HG02852 (cell line): Measurements from ENCODE around the gene WDR90.

Source experiments
- ATAC-seq: cut with Tn5 transposase; IDR thresholded peaks from one replicate; pipeline ENCODE4 v1.9.1; 2021; ENCODE audit warnings: mild to moderate bottlenecking, moderate library complexity; ENCODE audit not compliant: unreplicated experiment

The WDR90 gene

DNA sequence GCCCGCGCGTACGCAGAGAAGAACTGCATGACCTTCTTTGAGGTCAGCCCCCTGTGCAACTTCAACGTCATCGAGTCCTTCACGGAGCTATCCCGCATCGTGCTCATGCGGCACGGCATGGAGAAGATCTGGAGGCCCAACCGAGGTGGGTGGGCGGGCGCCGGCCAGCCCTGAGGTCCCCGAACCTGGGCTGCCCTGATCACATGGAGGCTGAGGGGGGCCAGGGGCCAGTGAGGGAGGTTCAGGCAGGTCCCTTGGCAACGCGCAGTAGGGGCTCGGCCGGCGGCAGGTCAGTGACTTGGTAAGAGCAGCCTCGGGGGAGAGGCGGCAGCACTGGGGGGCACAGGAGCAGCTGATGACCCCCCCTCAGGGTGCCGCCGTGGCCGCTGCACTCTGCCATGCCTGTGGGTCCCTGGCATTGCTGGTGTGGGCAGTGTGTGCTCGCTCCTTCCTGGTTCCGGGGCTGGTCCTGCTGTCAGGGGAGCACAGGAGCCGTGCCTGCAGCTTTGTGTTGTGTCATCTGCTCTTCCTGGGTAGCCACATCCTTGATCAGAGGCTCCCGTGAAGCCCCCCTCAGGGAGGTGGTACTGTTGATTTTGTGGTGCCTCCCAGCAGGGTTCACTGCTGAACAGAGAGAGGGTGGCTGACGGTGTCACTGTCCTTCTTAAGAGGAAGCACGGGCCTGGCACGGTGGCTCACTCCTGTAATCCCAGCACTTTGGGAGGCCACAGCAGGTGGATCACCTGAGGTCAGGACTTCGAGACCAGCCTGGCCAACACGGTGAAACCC is 23.0 kb upstream of the WDR90 start:
- no peak for ATAC-seq

DNA sequence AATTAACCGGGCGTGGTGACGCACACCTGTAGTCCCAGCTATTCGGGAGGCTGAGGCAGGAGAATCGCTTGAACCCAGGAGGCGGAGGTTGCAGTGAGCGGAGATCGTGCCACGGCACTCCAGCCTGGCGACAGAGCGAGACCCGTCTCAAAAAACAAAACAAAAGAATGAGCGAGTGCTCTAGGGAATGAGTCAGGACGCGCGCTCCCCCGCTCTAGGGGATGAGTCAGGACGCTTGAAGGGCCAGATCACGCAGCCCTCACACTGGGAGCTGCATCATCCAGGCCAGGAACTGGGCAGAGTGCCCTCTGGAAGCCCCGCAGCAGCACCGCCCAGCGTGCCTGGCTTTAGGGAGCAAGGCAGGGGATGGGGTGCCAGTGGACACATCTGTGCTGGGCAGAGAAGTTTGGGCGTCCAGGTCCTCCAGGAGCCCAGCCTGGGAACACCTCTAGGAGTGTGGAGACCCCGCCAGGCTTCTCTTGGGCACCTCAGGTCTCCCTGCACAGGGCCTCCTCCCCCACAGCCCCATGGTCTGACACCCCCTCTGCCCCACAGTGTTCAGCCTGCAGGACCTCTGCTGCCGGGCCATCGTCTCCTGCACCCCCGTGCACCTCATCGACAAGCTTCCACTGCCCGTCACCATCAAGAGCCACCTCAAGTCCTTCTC is 22.2 kb upstream of the WDR90 start:
- ATAC-seq: no peak

DNA sequence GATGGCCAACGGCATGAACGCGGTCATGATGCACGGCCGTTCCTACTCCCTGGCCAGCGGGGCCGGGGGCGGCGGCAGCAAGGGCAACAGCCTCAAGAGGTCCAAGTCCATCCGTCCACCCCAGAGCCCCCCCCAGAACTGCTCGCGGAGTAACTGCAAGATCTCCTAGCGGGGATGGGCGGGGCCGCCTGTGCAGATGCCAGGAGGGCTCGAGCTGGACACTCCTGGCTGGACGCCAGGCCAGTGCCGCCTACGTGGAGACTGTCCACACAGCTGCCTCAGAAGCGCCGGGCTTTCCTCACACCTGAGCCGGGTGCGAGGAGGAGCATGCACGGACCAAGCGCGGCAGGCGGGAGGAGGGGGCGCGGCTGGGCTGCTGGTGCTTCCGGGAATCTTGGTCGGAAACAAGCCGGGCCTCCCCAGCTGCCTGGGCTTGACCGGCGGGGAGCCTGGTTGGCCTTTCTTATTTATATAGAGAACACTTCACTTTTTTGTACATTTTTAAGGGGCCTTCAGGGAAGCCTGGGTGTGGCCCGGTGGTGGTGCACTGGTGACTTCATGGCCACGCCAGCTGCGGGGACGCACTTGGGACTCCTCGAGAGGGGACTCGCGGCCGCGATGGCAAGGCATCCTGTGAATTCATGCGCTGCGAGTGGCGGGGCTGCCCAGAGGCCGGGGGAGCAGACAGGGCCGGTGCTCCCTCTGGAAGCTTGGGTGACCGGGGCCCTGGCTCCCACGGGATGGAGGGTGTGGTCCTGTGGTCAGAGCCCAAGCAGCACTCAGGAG is 21.5 kb upstream of the WDR90 start:
- no peak for ATAC-seq

DNA sequence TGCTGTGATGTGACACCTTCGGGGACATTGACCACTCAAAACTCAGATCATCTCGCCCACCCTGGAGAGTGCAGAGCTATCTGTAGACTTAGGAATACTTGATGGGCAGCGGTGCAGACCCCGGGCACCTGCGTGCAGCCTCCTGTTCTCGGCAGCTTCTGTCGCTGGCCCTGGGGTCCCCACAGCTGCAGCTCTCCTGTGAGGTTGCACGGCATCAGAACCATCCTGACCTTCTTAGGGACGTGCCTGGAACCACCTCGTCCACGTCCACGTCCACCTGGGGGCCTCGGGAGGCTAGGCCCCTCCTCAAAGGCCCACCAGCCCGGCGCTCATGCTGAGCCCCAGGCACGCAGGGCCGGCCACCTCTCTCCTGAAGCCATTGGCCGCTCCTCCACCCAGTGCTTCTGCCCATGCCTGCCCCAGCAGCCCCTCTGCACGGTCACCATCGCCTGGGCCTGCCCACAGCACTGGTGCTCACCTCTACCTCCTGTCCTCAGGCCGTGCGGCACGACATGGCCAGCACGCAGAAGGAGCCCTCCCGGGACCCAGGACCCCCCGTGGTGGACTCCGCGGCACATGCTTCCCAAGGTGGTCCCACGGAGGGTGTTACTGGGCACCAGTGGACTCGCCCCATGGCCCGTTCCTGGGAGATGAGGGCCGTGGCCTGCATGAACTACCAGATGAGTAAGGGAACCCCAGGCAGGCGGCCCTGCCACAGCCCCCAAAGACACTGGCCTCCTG is 20.7 kb upstream of the WDR90 start:
- no peak for ATAC-seq

DNA sequence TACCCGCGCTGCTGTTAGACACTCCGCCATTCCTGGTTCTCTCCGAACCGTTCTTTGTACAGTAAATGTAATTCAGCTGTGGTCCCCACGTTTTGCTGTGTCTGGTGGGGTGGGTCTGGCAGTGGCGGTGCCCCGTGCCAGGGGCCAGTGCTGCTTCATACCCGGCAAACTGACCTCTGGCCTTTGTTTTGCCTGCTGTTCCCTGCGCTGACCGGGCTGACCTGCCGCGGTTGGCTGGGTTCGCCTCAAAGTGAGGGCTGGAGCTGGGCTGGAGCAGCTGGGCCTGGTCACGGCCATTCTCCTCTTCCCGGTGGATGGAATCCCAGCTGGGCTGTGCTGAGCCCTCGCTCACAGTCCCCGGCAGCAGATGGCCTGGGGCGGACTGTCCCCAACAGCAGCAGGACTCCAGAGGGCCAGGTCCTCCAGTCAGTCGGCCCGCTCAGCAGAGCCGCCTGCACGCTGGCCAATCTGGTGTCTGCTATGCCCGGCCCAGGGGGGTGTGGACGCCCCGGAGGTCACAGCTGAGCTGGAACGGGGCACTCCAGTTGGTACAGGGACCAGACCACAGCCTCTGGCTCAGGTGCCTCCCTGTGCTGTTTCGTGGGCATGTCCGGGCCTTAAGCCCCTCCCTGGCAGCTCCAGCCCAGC is 19.9 kb upstream of the WDR90 start:
- no peak for ATAC-seq

DNA sequence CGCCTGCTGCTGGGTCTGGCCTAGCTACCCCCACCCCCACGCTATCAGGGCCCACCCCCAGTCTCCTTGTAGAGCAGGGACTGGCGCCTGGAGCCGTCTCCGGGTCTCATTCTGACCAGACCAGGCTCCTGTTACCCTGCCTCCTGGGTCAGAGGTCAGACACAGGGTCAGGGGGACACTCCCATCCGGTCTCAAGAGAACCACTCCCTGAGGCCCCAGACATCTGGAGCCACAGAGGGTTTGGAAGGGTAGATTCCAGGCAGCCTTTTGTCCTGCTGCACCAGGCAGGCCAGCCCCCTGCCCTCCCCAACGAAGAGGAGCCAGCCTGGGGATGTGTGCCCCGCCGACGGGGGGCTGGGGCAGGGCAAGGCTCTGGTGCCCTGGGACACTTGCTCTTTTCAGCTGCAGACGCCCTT is 19.3 kb upstream of the WDR90 start:
- ATAC-seq: no peak

DNA sequence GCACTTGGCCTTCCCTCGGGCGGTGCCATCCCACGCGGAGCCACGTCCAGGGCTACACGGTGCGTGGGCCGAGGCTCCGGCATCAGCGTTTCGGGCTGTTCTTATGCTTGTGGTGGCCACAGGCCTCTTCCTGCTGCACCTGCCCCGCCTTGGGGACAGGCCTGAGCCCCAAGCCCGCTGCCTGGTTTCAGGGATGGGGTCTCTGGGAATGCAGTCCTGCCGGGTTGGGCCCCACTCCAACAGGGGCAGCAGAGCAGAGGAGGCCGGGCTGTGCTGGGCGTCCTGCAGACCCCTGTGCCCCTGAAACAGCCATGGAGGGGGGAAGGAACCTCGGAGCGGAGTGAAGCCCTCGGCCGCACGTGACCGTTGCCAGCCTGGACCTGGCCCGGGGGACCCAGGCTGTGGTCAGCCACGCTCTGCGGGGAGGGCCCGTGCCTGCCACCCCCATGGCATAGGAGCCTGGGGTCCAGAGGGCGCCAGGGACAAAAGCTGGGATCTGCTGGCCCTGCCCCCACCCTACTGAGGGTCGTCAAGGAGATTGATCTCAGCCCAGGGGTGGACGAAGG is 18.8 kb upstream of the WDR90 start:
- ATAC-seq: no peak

DNA sequence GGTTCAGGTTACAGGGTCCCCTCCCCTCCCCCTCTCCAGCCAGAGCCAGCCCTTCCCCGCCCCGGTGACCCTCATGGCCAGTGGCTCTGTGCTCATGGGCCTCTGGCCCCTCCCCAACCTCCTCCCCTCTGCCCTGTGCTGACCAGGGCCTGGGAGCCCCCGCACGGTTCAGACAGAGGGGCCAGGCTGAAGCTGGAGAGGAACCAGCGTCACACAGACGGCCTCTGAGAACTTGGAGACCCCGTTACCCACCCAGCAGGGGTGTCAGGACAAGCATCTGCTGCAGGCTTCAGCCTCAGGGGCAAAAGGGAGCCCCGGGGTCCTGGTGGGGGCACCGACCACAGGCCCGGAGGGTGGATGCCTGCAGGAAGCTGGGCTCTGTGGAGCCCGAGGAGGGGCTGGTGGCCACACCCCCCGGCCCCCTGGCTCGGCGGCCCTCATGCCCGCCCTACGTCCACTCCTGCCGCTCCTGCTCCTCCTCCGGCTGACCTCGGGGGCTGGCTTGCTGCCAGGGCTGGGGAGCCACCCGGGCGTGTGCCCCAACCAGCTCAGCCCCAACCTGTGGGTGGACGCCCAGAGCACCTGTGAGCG is 18.3 kb upstream of the WDR90 start, which contains the start of gene WFIKKN1:
Gene WFIKKN1, plus strand, starts transcription at position 171 of the 591 bp plus-strand sequence. Its CDS starts 269 bp downstream, at position 440.
- no peak for ATAC-seq

DNA sequence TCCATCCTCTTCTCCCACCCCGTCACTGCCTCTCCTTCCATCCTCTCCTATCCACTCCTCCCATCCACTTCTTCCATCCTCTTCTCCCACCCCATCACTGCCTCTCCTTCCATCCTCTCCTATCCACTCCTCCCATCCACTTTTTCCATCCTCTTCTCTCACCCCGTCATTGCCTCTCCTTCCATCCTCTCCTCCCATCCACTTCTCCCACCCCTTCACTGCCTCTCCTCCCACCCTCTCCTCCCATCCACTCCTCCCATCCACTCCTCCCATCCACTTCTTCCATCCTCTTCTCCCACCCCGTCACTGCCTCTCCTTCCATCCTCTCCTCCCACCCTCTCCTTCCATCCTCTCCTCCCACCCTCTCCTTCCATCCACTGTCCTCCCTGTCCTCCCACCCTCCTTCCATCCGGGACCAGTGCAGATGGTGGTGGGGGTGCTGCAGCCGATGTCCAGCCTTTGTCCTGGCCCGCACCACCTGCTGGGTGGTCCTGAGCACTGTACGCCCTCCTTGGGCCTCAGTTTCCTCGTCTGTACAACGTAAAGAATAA is 17.3 kb upstream of the WDR90 start:
- no peak for ATAC-seq

DNA sequence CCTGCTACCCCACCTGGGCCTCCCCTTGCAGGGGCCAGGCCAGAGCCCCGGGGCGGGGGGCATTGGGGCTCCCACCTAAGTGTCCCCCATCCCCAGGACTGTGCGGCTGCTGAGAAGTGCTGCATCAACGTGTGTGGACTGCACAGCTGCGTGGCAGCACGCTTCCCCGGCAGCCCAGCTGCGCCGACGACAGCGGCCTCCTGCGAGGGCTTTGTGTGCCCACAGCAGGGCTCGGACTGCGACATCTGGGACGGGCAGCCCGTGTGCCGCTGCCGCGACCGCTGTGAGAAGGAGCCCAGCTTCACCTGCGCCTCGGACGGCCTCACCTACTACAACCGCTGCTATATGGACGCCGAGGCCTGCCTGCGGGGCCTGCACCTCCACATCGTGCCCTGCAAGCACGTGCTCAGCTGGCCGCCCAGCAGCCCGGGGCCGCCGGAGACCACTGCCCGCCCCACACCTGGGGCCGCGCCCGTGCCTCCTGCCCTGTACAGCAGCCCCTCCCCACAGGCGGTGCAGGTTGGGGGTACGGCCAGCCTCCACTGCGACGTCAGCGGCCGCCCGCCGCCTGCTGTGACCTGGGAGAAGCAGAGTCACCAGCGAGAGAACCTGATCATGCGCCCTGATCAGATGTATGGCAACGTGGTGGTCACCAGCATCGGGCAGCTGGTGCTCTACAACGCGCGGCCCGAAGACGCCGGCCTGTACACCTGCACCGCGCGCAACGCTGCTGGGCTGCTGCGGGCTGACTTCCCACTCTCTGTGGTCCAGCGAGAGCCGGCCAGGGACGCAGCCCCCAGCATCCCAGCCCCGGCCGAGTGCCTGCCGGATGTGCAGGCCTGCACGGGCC is 16.5 kb upstream of the WDR90 start:
- no peak for ATAC-seq

DNA sequence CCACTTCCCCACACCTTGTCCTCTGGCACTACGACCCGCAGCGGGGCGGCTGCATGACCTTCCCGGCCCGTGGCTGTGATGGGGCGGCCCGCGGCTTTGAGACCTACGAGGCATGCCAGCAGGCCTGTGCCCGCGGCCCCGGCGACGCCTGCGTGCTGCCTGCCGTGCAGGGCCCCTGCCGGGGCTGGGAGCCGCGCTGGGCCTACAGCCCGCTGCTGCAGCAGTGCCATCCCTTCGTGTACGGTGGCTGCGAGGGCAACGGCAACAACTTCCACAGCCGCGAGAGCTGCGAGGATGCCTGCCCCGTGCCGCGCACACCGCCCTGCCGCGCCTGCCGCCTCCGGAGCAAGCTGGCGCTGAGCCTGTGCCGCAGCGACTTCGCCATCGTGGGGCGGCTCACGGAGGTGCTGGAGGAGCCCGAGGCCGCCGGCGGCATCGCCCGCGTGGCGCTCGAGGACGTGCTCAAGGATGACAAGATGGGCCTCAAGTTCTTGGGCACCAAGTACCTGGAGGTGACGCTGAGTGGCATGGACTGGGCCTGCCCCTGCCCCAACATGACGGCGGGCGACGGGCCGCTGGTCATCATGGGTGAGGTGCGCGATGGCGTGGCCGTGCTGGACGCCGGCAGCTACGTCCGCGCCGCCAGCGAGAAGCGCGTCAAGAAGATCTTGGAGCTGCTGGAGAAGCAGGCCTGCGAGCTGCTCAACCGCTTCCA is 15.7 kb upstream of the WDR90 start:
- ATAC-seq: no peak

DNA sequence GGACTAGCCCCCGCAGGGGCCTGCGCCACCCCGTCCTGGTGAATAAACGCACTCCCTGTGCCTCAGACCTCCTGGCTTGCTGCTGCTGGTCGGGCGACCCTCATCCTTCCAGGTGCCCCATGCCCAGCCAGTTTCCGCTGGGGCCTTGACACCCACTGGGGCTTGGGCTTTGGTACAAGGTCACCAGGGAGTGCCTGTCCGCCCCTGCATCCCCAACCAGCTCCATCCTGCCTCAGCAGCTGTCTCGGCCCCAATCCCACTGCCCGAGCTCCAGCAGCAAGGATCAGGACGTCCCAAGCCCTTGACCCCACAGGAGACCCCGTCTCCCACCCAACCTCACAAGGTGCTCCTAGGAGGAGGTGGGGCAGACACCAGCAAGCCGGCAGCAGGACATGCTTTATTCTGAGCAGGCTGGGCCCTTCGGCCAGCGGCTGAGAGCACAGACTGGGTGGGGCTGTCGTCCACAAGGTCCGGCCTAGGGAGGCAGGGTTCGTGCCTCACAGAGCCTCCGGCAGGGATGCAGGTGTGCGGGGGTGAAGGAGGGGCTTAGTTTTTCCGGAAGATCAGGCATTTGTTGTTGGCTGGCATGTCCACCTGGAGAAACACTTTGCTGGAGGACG is 15.0 kb upstream of the WDR90 start:
- ATAC-seq: no peak

DNA sequence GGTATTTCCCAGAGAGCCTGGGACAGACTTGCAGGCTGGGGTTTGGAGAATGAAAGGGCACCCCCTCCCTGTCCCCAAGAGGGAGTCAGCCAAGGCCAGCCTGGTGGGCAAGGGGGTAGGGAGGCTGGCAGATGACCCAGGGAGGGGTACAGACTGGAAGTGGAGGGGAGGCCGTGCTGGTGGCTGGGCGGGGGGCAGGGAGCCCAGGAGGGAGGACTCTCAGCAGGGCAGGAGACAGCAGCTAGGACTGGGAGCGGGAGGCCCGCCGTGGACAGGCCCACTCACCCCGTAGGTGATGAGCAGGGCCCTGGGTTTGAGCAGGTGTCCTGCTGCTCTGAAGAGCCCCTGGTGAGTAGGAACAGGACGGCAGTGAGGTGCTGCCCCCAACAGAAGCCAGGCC is 14.2 kb upstream of the WDR90 start:
- no peak for ATAC-seq

DNA sequence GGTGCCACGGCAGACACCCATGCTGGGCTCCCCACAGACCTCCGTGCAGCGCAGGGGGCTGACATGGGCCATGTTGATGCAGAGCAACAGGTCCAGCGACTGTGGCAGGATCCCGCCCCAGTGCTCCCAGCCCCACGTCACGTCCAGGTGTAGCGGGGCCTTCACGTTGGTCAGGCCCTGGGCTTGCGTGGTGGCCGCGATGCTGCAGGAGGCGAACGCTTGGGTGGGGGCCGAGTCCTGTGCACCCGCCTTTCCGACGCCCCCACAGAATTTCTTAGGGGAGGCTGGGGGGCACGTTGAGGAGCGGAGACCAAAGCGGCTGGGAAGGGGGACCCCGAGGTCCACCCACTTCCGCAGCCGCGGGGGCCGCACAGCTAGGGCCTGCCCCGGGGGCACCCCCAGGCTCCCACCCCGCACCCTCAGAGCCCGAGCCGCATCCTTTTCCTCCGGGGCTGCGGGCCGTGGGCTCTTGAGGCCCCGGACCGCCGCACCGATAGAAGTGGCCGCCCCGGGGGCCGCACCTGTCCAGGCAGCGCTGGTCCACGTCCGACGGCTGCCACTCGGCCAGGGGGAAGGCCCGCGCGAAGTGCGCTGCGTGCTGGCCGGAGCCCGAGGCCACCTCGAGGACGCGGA is 13.5 kb upstream of the WDR90 start:
- peak; percentile 8 for ATAC-seq

DNA sequence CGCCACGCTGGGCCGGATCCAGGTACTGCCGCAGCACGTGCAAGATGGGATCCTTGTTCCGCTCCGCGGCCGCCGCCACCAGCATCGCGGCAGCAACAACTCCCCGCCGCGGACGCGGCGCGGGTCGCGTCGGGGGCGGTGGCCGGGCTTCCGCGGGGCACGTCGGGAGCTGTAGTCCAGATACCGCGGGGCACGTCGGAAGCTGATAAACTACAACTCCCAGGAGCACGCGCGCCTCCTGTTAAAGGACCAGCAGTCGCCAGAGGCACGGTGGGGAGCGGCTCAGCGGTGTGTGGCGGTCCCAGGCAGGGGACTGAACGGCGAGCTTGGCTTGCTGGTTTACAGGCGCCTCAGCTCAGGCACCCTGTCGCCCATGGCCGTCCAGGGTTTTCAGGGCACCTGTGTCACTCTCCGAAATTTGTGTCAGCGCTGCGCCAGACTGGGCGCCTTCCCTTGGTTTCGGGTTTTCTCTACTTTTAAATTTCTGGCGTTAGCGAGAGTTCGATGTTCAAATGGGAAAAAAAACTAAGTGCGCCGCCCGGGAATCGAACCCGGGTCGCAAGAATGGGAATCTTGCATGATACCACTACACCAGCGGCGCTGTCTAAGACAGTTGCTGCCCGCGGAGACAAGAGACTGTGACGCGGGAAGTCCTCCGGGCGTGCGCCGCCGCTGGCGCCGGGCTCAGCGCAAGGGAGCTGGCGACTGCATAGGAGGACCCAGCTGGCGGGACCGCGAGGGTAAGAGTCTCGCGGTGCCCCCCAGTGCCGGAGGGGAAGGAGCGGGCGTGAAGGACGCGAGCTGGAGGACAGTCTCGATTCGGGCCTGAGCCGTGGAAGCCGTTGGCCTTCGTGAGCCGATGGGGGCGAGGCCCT is 12.7 kb upstream of the WDR90 start, which contains the start of gene METTL26:
Gene METTL26, minus strand, starts transcription at position 100 of the 875 bp plus-strand sequence. Its CDS starts 15 bp downstream, at position 85.
- ATAC-seq: peak; percentile 60
